GM12878 (cell line): Measurements from ENCODE around the gene PGLYRP4. TPM values are rescaled to one million over a fixed set of nuclear protein-coding genes. Genes with fewer than 3 reads are reported as not detected.

Experiments
- BMI1 ChIP-seq: fragments of 450-650 bp; IDR thresholded peaks from 2 replicates; pipeline ENCODE4 v1.6.1; 2016; ENCODE audit warnings: mild to moderate bottlenecking, moderate library complexity, borderline replicate concordance
- CBX3 ChIP-seq: fragments of 200-600 bp; sonication (generic); IDR thresholded peaks from 2 replicates; pipeline ENCODE4 v1.6.1; 2016; ENCODE audit warnings: low read depth, borderline replicate concordance
- CREM ChIP-seq: IDR thresholded peaks from 2 replicates; pipeline ENCODE4 v1.6.1; 2014; ENCODE audit warnings: antibody characterized with exemption, low read depth
- E2F8 ChIP-seq: fragments of 450-650 bp; IDR thresholded peaks from 2 replicates; pipeline ENCODE4 v1.6.1; 2018; ENCODE audit warnings: mild to moderate bottlenecking, low read depth, moderate library complexity; ENCODE audit not compliant: partially characterized antibody
- FOXM1 ChIP-seq: IDR thresholded peaks from 2 replicates; pipeline ENCODE4 v1.6.1; 2012; ENCODE audit warnings: low read depth, mild to moderate bottlenecking, inconsistent platforms, low read length, moderate library complexity
- IKZF1 ChIP-seq: fragments of 450-650 bp; conservative IDR thresholded peaks from 2 replicates; pipeline ENCODE4 v1.6.1; 2017; ENCODE audit warnings: antibody characterized with exemption, mild to moderate bottlenecking
- IRF3 ChIP-seq: fragments of 450-650 bp; IDR thresholded peaks from 2 replicates; pipeline ENCODE4 v1.6.1; 2014; ENCODE audit warnings: mild to moderate bottlenecking
- KDM1A ChIP-seq: fragments of 200-600 bp; sonication (generic); IDR thresholded peaks from 2 replicates; pipeline ENCODE4 v1.6.1; 2016; ENCODE audit warnings: borderline replicate concordance
- MLLT1 ChIP-seq: fragments of 450-650 bp; IDR thresholded peaks from 2 replicates; pipeline ENCODE4 v1.6.1; 2016; ENCODE audit warnings: mild to moderate bottlenecking
- RAD51 ChIP-seq: fragments of 450-650 bp; IDR thresholded peaks from 2 replicates; pipeline ENCODE4 v1.6.1; 2016; ENCODE audit warnings: moderate library complexity, mild to moderate bottlenecking, inconsistent platforms
- RBBP5 ChIP-seq: fragments of 200-600 bp; sonication (generic); conservative IDR thresholded peaks from 2 replicates; pipeline ENCODE4 v1.6.1; 2016
- RELB ChIP-seq: fragments of 450-650 bp; IDR thresholded peaks from 2 replicates; pipeline ENCODE4 v1.6.1; 2017; ENCODE audit warnings: low read depth, mild to moderate bottlenecking, moderate library complexity
- SIX5 ChIP-seq: IDR thresholded peaks from 2 replicates; pipeline ENCODE4 v1.6.1; 2011; ENCODE audit warnings: mild to moderate bottlenecking, low read depth, low read length, moderate library complexity; ENCODE audit not compliant: severe bottlenecking
- SMAD5 ChIP-seq: IDR thresholded peaks from 2 replicates; pipeline ENCODE4 v1.6.1; 2016; ENCODE audit warnings: antibody characterized with exemption, low read depth
- SREBF2 ChIP-seq: IDR thresholded peaks from 2 replicates; pipeline ENCODE4 v1.6.1; 2012; ENCODE audit warnings: mild to moderate bottlenecking, low read length
- WRNIP1 ChIP-seq: IDR thresholded peaks from 2 replicates; pipeline ENCODE4 v1.6.1; 2011; ENCODE audit warnings: low read depth, low read length, improper control_type of control experiment, borderline replicate concordance
- ZNF207 ChIP-seq: fragments of 450-650 bp; IDR thresholded peaks from 2 replicates; pipeline ENCODE4 v1.6.1; 2014; ENCODE audit warnings: antibody characterized with exemption, mild to moderate bottlenecking, borderline replicate concordance
- ZNF24 ChIP-seq: fragments of 450-650 bp; IDR thresholded peaks from 2 replicates; pipeline ENCODE4 v1.6.1; 2017; ENCODE audit warnings: antibody characterized with exemption, mild to moderate bottlenecking
- ZNF687 ChIP-seq: fragments of 450-650 bp; IDR thresholded peaks from 2 replicates; pipeline ENCODE4 v1.6.1; 2017; ENCODE audit warnings: mild to moderate bottlenecking, moderate library complexity
- polyA plus RNA-seq, 11 experiments: library from polyadenylated mRNA; depleted of rRNA in 4 of 11; unstranded in 6 of 11; stranded (reverse) in 5 of 11; fragments of >200 nt; fragmentation: Nextera tagmentation in 4 of 11; fragmentation: Illumina TruSeq in 1 of 11; extraction: Ambion mirVana in 4 of 11; extraction: Trizol in 1 of 11; gene quantifications; 1 replicate in 1 of 11; 2 replicates in 10 of 11; pipeline versions ENCODE4 v1.2.1 to v1.2.3, GENCODE V29; 2011 to 2016; ENCODE audit warnings: inconsistent platforms in 2 of 11, missing spikeins in 2 of 11, low read depth in 1 of 11
- total RNA-seq, 4 experiments: library from RNA; depleted of rRNA in 3 of 4; stranded (reverse); fragments of >200 nt in 3 of 4; fragmentation: Illumina TruSeq in 1 of 4; extraction: Trizol in 1 of 4; gene quantifications; 2 replicates each; pipeline versions ENCODE4 v1.2.1 to v1.2.3, GENCODE V29; 2013 to 2021

Gene PGLYRP4
- total and polyA plus RNA-seq, 10 of the 15 experiments (the other 5 are each of a cell fraction or from before 2014, with no cell fraction given), result 0.22 to 3.0 (median 0.44) TPM

- TF ChIP-seq MLLT1 (peak; percentile 6; the same call in 1 of the 2 replicates), CREM (0 out of 2 replicates have a peak, but pooled peaks have one; percentile 6), RELB (peak; percentile 82), ZNF687 (peak; percentile 62; the same call in 1 of the 2 replicates), BMI1 (no peak), IRF3 (no peak), ZNF24 (no peak), RAD51 (no peak), WRNIP1 (no peak), IKZF1 (peak; percentile 5), FOXM1 (0 out of 2 replicates have a peak, but pooled peaks have one; percentile 30), SIX5 (no peak), ZNF207 (no peak), KDM1A (no peak), SMAD5 (no peak), RBBP5 (no peak), SREBF2 (no peak), E2F8 (no peak), CBX3 (no peak)
These were observed 4.6 kb downstream of the PGLYRP4 start (continued) for GRCh38 chr1:153343811-153344717.
